Fibroblast of lung (primary cell): ENCODE results near the gene HAO2.

Source experiments
- CTCF ChIP-seq, 2 donors: IDR thresholded peaks in 1 of 2; conservative IDR thresholded peaks in 1 of 2; 1 replicate in 1 of 2; 2 replicates in 1 of 2; pipeline ENCODE4 v1.5.1; 2011 to 2012; ENCODE audit warnings: low read length in 2 of 2, control low read depth in 1 of 2, inconsistent platforms in 1 of 2, low read depth in 1 of 2, mild to moderate bottlenecking in 1 of 2
- EZH2 ChIP-seq: IDR thresholded peaks from 2 replicates; pipeline ENCODE4 v1.5.1; 2012; ENCODE audit warnings: low read length, control low read depth, mild to moderate bottlenecking; ENCODE audit errors: missing control alignments

- no peak for TF ChIP-seq CTCF (conservative IDR thresholded peaks at IDR 0.05 in 1 of 2, IDR thresholded peaks at IDR 0.05 in 1 of 2; ENCODE audit: low read depth in 1 of 2, low read length in 2 of 2)
- no peak for TF ChIP-seq EZH2
Observed at GRCh38 chr1:119375366-119375765, 6.8 kb downstream of the HAO2 start.
